Uterus (tissue), 2 donors: ENCODE measurements around the gene SLC35G4.

ENCODE experiments used
- POLR2A ChIP-seq, 2 donors: fragments of 450-650 bp; IDR thresholded peaks; one replicate each; pipeline ENCODE4 v1.6.1; 2016; ENCODE audit warnings: antibody characterized with exemption in 2 of 2, mild to moderate bottlenecking in 1 of 2, moderate library complexity in 1 of 2
- TF ChIP-seq, protein P1 (sequence below), 4 experiments: fragments of 200-600 bp in 2 of 4; fragments of 450-650 bp in 2 of 4; sonication (generic) in 2 of 4; IDR thresholded peaks; one replicate each; pipeline ENCODE4 v1.5.1; 2016 to 2019; ENCODE audit warnings: antibody characterized with exemption in 4 of 4, mild to moderate bottlenecking in 2 of 4, moderate library complexity in 1 of 4

DNA sequence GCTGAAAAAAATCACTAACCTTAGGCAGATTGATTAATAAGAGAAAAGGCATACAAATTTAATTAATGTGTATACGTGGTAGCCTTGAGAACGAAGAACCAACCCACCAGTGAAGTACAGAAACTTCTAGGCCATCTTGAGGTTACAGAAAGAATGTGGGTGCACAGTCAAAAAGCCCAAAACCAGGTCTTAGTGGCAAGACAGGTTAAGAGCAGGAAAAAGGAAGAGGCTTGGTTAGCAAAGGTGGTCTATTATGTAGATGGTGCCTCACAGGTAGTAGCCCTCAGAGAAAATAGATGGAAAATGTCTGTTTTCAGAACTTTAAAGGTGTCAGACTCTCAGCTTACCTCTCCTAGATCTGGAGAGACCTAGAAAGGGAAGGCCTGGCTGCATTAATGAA lies 22.0 kb upstream of the SLC35G4 start:
- TF ChIP-seq, protein P1, sequence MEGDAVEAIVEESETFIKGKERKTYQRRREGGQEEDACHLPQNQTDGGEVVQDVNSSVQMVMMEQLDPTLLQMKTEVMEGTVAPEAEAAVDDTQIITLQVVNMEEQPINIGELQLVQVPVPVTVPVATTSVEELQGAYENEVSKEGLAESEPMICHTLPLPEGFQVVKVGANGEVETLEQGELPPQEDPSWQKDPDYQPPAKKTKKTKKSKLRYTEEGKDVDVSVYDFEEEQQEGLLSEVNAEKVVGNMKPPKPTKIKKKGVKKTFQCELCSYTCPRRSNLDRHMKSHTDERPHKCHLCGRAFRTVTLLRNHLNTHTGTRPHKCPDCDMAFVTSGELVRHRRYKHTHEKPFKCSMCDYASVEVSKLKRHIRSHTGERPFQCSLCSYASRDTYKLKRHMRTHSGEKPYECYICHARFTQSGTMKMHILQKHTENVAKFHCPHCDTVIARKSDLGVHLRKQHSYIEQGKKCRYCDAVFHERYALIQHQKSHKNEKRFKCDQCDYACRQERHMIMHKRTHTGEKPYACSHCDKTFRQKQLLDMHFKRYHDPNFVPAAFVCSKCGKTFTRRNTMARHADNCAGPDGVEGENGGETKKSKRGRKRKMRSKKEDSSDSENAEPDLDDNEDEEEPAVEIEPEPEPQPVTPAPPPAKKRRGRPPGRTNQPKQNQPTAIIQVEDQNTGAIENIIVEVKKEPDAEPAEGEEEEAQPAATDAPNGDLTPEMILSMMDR (IDR thresholded peaks at IDR 0.05) = no peak
- no peak for TF ChIP-seq POLR2A (IDR thresholded peaks at IDR 0.05)
